GM18870 (cell line): ENCODE results near the gene FSHR.

ENCODE experiments used
- ATAC-seq: cut with Tn5 transposase; IDR thresholded peaks from one replicate; pipeline ENCODE4 v1.9.1; 2021; ENCODE audit warnings: moderate library complexity; ENCODE audit not compliant: unreplicated experiment

Gene FSHR

GRCh38 chr2:48915227-48915626, 239.1 kb downstream of the FSHR start:
- ATAC-seq = no peak

- peak; percentile 90 for ATAC-seq
These were observed 239.7 kb downstream of the FSHR start for GRCh38 chr2:48914477-48915089.
